BE2C (cell line): Measurements from ENCODE around the gene ARV1.

Experiments used
- DNase-seq: peaks from one replicate; pipeline ENCODE4 v3.0.0-alpha.2; 2020
- H3K27me3 ChIP-seq: fragments of 250-450 bp; sonication (Bioruptor Pico); 2 replicates; pipeline ENCODE4 v1.5.1; 2020; ENCODE audit warnings: mild to moderate bottlenecking
- H3K36me3 ChIP-seq: fragments of 250-450 bp; sonication (Bioruptor Pico); 2 replicates; pipeline ENCODE4 v1.5.1; 2020; ENCODE audit warnings: mild to moderate bottlenecking
- H3K4me1 ChIP-seq: fragments of 250-450 bp; sonication (Bioruptor Pico); 2 replicates; pipeline ENCODE4 v1.5.1; 2020
- H3K4me3 ChIP-seq: 2 replicates; pipeline ENCODE4 v1.5.1; 2011; ENCODE audit warnings: low read depth, low read length
- H3K9me3 ChIP-seq: fragments of 250-450 bp; sonication (Bioruptor Pico); 2 replicates; pipeline ENCODE4 v1.5.1; 2020
- CTCF ChIP-seq: IDR thresholded peaks from 2 replicates; pipeline ENCODE4 v1.5.1; 2012; ENCODE audit warnings: mild to moderate bottlenecking, low read depth, low read length

ARV1 gene

GRCh38 chr1:231035799-231036198 is 56.9 kb downstream of the ARV1 start:
- no peaks in the 10 kb centered on the region for H3K36me3 ChIP-seq
- no peak for DNase-seq
- H3K4me1 ChIP-seq = no peaks in the 10 kb centered on the region; the same call in 1 of the 2 replicates
- no peaks in the 10 kb centered on the region for H3K9me3 ChIP-seq
- no peaks in the 10 kb centered on the region; the same call in 1 of the 2 replicates for H3K27me3 ChIP-seq
- H3K4me3 ChIP-seq = no peak overlapping the region
- TF ChIP-seq CTCF = no peak

GRCh38 chr1:231036416-231036815 is 57.5 kb downstream of the ARV1 start:
- Histone ChIP-seq H3K27me3 (peaks cover 6% of the 10 kb centered on the region), H3K4me1 (no peaks in the 10 kb centered on the region; the same call in 1 of the 2 replicates), H3K4me3 (no peak overlapping the region), H3K36me3 (no peaks in the 10 kb centered on the region), H3K9me3 (no peaks in the 10 kb centered on the region)
- DNase-seq = no peak
- no peak for TF ChIP-seq CTCF

- TF ChIP-seq CTCF = no peak
These were observed 59.0 kb downstream of the ARV1 start for GRCh38 chr1:231037585-231038517.

GRCh38 chr1:231039161-231040018 is 60.5 kb downstream of the ARV1 start:
- H3K9me3 ChIP-seq = no peaks in the 10 kb centered on the region
- H3K36me3 ChIP-seq = no peaks in the 10 kb centered on the region
- DNase-seq = peak; percentile 75
- TF ChIP-seq CTCF = no peak
- peaks cover 8% of the 10 kb centered on the region for H3K27me3 ChIP-seq
- peak overlapping the region; percentile 73 for H3K4me3 ChIP-seq
- H3K4me1 ChIP-seq = no peaks in the 10 kb centered on the region; the same call in 1 of the 2 replicates

More at GRCh38 chr1:231037585-231038517, 59.0 kb downstream of the ARV1 start:
- no peak for DNase-seq
- Histone ChIP-seq H3K4me3 (no peak overlapping the region), H3K27me3 (peaks cover 8% of the 10 kb centered on the region), H3K9me3 (no peaks in the 10 kb centered on the region), H3K36me3 (no peaks in the 10 kb centered on the region), H3K4me1 (no peaks in the 10 kb centered on the region; the same call in 1 of the 2 replicates)

GRCh38 chr1:231040019-231040799 is 61.3 kb downstream of the ARV1 start, which contains the start of gene FAM89A:
Gene FAM89A, minus strand, starts transcription at chr1:231040254. Its CDS starts 43 bp downstream, at chr1:231040211.
- no peaks in the 10 kb centered on the region; the same call in 1 of the 2 replicates for H3K4me1 ChIP-seq
- no peaks in the 10 kb centered on the region for H3K9me3 ChIP-seq
- H3K36me3 ChIP-seq = no peaks in the 10 kb centered on the region
- H3K4me3 ChIP-seq = peak within 1 kb of the TSS; percentile 73
- peak; percentile 79 for DNase-seq
- no peak for TF ChIP-seq CTCF
- H3K27me3 ChIP-seq = peaks cover 8% of the 10 kb centered on the region
